DMS 273 (cell line): ENCODE measurements around the gene ITPRID2.

Source experiments
- DNase-seq: peaks from one replicate; lab custom pipeline; 2025; ENCODE audit not compliant: unreplicated experiment; lab: John Stamatoyannopoulos, UW

The ITPRID2 gene

DNA sequence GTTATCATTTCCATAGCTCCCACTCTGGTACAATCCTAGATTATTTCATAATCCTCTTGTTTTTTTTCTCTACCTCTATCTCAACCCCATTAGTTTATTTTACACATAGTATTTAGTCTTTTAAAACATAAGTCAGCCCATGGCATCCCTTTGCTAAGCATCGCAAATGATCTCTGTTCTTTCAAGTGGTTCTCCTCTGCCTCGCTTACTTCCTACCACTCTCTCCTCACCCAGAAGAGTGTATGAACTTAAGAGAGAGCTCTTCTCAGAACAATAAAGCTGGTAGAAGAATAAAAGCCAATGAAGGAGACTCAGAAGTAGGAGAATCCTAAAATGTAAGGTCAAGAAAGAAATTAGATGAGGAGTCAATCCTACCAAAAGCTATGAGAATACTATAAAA, 12.2 kb upstream of the ITPRID2 start:
- no peak for DNase-seq

DNA sequence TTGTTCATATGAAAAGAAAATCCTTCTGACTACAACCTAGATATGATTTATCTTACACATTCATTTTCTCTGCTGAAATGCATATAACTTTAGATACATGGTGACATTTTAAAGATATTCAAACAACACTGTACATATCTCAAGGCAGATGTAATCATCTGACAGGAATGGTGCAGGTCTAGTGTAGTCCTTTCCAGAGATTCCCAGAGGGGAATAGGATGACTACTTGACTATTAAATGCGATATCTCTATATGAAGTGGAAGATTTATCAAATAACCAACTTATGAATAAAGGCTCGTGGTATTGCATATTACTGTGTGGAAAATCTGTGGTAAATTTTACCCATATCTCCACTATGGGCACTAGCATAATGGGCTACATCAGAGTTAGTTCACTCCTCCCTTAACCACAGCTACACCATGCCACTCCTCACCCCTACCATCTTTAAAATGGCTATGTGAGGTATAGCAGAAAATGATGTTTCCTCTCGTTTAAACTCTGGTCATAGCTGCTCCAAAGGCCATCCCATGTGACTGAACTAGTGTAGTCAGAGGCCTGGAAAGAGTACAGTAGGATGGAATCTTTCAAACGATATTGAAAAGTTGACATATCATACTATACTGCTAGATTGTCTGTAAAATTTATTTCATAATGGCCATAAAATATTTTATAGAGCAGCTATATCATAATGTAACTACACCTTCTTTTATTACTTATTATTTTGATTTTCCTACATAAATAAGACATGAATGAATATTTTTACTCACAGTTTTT, 9.1 kb upstream of the ITPRID2 start:
- DNase-seq, result no peak

DNA sequence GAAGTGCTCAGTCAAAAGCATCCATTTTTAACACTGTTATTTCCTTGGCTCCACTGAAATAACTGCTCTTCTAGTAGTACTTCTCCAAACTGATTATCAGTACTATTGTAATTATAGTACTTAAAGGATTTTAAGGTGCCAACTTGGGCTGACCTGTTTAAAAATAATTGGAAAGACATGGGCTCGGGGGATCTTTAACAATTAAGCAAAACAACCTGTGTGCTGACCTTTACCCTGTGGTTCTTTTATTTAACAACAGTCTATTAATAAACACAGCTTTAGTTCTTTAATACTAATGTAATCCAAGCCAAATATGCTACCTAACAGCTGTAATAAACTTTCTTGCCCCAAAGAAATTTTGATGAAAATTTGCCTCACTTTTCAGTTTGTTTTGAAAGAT, 6.9 kb upstream of the ITPRID2 start:
- no peak for DNase-seq

DNA sequence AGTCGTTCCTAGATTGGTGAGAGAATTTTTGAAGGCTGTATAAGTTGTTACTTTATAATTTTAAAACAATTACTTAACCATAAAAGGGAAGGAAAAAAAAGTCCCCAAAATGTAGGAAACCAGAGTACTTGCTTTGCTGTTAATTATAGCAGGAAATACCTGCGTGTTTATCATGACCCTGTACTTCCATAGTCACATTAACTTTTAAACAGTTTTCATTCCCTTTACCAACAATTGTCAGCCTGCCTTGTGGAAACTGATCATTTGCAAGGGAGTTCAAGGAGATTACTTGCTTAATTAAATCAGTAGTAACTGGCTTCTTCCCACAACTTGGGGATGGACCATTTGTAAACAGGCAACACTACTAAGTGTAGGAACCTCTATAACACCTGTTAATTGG, 6.4 kb upstream of the ITPRID2 start:
- no peak for DNase-seq

DNA sequence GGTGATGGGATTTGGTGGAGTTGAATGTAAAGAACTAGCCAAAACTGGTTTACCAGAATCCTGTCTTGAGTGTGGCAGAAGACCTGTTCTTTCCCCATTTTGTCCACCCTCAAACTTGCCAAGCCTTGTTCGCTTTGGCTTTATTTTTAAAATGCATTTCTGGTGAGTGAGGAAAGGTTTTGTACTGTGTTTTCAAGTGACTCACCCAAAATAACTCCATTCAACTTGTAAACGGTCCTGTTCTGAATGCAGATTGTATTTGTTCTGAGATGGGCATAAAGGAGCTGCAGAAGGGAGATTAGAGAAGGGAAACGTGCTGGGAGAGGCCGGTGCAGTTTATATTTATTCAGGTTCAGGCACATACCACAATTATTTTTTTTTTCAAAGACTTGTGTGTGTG, 5.3 kb upstream of the ITPRID2 start:
- no peak for DNase-seq

DNA sequence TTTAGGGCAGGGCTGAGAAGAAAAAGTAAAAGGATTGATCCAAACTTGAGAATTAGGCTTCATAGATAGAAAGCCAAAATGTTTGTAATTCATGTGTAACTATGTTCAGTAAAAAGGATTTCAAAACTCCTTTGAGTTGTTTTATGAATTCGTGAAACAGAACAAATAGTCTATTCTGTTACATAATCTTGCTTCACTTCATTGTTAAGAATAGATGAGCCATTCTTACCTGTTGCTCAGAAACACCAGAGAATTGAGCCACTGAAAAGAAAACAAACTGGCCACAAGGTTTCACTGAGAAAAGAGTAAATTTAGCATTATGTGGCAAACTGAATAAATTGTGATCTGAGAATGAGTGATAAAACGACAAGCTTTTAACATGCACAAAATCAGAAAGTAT, 4.5 kb upstream of the ITPRID2 start:
- no peak for DNase-seq

DNA sequence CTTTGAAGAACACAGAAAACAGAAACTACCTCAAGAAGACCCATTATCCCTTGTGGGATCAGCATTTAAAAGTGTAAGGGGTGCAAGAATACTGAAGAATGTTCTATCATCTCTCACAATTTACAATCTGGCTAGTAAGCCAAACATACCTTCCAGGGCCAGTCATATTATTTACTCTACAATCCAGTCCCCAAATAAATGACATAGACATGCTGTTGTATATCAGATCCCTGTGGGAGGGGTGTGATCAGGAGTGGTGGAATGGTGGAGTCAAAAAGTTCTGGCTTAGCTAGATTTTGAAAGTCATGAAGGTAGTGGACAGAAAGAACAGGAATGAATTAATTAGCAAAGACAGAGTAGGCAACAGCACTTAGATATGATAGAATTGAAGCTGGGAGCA, 1.8 kb upstream of the ITPRID2 start:
- no peak for DNase-seq

DNA sequence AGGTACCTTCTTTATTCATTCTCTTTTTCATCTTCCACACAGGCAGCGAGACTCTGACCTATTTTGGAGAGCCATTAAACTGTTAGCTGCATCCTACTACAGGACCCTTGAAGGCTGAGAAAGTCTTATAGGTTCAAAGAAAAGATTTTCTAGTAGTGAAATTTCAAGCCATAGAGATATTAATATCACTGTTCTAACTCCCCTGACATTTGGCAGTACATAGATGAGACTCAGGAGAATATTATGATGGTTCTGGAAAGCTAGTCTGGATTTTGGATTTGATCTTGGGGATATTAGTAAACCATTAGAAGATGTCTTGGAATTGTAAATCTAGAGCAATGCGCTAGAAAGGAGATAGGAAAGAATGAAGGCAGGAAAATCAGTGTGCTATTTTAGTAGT, 1.3 kb upstream of the ITPRID2 start:
- DNase-seq, result no peak

DNA sequence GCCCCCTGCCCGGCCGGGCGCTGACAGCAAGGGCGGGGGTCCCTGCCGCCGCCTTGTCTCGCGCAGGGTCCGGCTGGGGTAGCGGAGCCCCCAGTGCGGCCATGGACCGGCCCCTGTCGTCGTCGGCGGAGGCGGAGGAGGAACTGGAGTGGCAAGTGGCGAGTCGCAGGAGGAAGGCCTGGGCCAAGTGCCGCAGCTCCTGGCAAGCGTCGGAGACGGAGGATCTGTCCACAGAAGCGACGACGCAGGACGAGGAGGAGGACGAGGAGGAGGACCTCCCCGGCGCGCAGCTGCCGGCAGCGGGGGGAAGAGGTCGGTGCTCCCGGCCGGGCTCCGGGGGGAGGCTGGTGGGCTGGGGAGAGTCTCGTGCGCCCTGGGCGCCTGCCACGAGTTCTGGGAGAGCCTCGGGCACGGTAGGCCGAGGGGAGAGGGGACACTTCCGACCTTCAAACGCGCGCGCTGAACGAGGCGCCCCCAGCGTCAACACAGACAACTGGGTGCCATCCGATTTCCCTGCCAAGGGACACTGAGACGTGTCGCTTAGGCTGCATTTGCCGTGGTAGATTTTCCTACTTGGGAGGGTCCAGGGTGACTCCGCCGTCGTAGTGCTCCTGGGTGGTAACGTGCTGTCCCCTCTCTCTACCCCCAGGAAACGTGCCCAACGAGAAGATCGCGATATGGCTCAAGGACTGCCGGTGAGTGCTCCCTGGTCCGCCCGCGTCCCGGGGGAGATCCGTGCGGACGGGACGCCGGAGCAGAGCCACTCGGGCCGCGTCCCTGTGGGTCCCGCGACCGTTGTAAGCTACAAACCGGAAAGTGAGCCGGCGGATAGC, 652 bp downstream of the ITPRID2 start:
- peak; percentile 81 for DNase-seq

DNA sequence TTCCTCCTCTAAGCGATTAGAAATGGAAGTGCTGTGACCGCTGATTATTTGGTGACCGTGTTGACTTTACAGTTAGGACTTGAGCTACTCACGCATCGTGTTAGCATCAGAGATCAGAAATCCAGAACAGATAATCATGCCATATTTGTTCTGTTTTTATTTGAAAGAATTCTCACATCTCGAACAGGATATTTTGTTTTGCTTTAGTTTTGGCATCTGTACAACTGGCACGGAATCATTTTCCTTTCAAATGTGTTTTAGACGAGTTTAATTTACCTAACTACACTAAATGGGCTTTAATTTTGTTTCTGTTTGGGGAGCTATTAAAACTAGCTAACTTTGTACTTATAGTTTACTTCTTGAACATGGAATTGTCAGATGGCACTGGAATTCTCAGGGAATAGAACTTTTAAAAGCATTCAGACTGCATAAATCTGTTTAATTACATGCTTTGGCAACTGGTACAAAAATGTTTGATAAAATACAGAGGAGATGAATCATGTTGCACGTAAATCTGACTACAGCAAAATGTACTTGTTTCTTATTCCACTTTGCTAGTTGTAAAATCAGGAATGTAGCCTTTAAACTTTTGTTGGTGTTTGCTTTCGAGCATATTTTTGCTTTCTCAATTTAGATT, 1.4 kb downstream of the ITPRID2 start:
- DNase-seq, result no peak

DNA sequence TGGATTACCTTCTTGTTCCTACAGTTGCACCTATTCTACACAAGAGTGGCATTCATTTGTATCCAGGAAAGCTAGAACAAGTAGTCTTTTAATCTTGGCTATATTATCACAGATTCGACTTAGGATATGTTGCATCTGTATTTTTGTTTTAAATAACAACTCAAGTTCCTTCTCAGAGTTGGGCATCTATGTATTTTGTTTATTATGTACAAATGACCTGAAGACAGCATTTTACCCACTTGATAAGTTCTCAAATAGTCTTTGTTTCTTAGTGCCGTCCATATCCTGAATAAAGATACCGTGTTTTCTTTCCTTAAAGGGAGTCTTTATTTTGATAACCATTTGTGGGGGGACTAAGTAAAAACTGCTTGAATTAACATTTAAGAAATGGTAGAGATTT, 2.9 kb downstream of the ITPRID2 start:
- no peak for DNase-seq

DNA sequence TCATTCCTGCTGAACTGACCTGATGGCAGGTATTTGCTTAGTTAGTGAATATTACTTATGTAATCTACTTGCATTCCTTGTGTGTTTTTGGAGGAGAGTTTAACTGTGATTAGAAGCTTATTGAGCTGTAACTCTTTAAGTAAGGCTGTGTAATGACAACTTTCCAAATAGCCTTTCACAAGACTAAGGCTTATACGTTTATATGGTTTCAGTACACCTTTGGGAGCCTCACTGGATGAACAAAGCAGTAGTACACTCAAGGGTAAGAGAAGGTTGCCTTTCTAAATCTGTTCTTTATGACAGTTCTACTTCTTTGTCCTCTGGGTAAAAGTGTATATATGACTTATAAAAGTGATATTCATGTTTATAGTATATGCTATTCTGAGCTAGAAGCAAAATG, 4.3 kb downstream of the ITPRID2 start:
- no peak for DNase-seq

DNA sequence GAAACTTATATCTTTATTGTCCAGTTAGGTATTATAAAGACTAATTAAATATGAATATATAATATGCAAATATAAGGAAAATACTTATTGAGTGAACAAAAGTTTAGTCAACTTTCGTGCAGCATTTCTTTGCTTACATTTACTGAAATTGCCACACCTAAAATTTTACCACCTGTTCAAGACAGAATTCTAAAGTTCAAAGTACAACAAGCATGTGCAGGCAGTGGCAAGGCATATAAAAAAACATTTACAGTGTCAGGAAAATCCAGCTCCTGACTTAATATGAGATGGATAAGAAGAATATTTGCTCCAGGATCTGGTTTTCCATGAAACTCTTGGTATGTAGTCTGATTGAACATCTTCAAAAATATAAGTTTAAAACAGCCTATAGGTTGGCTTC, 4.8 kb downstream of the ITPRID2 start:
- no peak for DNase-seq

DNA sequence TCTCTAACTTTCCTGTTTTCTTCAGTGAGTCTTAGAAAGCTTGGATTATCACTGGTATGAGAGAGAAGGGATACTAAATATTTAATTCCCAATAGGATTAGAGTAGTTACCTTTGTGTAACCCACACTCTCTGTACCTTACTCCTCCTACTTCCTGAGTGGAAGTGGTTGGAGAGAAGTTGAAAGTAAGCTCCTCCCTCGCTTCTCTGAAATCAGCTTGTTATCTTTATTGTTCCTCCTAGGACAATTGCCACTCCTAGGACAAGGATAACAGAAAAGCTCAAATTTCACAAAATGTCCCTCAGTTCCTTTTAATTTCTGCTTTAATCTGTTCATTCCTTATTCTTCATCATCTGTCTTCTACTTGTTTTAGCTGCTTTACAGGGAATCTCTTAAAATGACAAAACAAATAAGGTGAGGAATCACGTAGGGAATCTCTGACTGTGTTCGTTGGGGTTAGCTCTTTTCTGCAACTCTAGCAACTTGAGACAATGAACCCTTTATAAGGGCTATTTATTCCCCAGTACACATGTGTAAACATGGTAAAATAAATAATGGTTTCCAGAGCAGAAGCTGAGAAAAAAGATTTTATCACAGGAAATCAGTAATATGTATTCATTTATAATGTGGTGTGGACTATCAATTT, 8.6 kb downstream of the ITPRID2 start:
- DNase-seq, result no peak

DNA sequence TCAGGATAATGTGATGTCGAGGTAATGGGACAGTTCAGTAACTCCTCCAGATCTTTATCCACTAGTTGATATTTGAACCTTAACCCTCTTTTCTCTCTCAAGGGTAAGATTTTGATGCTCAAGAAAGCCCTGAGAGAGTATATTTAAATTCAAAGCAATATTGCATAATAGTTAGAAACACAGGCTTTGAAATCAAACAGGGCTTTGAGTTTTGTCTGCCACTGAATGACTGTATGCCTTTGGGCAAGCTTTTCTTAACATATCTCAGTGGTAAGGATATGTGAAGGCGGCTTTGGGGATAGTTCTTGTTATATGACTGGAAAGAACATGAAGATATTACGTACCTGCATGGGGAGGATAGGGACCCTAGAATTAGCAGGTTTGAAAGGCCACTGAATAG, 11.1 kb downstream of the ITPRID2 start:
- no peak for DNase-seq

DNA sequence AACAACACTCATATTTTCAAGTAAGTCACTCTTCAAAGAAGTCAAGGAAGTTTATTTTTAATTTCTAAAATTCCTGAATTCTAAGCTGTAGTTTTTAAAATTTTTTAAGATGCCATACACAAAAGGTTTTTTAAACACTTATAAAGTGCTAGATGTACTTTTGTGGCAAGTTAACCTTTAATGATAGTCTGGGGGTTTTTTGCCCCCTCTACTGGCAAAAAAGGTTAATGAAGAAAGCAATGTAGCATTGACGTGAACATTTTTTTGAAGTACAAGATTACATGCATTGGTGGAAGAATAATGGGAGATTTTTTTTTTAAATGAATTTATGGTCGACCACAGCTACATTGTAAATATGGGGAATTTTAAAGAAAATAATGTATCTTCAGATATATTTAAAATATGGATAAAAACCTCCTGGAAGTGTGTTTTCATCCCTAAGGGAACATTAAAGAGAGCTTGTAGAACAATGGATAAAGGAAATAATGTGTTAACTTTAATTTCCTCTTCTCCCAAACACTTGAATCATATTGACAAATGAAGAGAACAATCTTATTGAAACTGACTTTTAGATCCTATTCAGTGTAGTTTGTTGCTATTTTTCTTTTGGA, 12.6 kb downstream of the ITPRID2 start:
- DNase-seq, result peak; percentile 67

DNA sequence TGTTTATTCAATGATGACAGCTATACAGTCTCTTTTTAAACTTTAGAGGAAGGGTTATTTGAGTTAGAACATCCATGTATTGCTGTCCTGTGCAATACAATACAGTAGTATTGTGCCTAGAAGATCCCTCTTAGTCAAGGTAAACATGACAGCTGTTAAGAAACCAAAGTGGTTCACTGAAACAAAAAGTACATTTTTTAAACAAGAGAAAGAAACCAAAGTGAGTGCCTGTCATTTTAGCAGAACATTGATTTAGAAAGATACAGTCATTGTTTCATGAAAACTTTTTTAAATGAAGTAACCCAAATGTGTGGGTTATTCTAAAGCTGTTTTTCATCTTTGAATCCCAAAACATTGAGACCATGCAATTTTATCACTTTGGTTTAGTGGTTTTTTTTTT, 15.5 kb downstream of the ITPRID2 start:
- DNase-seq, result no peak

DNA sequence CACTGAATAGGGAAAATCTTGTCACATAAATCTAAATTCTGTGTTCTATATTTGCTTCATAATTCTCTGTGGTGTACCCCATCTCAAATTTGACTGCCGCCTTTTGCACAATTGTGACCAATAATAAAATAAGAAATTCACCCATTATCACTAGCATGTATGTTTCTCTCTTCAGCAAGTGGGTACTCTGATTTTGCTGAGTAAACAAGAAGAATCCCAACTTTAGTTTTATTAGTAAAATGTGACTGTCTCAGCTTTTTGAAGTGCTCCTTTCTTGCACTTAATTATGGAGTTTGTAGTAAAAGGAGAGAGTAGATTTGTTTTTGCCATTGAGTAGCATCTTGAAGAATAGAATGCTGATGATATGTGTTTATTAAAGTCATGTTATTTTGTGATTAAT, 16.1 kb downstream of the ITPRID2 start:
- no peak for DNase-seq

DNA sequence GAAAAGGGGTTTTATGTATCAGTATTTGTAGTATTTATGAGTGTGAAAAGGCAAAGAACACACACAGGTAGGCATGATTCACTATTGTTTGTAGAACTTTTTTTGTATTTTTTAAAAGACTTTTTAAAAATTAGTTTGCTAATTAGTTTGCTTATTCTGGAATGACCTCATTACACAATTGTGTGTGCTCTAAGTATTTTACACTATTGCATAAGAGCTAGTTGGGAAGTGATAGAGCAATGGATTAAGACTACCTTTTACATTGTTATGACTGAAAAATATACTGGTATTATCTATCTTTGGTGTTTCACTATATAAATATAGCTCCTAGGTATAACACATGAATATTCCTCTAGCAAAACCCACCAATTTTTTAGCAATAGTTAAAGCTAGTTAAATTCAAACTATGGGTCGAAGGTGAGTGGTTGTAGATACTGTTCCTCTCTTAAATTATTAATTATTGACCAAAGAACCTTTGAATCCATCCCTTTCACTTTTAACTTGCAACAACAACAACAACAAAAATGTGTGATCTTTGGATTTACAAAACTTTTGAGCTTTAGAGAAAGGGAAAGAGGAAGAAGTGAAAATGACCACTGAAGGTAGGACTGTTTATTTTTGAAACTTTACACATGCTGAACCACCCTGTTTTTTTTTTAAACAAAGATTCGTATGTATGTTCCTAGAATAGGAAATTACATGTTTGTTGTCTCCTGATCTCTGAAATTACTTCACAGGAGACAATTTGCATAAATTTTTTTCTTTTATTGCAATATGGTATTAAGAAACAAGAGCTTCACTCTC, 18.7 kb downstream of the ITPRID2 start:
- DNase-seq, result no peak

DNA sequence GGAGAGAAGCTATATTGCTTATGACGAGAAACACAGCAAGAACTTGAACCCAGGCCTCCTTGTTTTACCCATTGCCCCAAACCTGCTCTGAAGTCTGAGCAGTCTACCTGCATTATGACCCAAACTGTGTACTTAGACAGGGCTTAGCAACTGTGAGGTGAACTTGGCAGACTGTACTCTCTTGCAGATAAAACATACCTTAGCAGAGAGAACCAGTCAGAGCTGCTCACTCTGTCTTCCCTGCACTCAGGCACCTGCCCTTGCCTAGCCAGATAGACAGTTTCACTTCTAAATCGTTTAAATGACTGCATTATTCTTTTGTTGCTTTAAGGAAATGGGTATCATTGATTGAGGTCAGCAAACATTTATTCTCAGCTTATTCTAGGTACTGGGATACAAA, 20.3 kb downstream of the ITPRID2 start:
- no peak for DNase-seq
